NCI-H510A (cell line): ENCODE data around the gene PIAS1.
"Not testable (repeated sequence)": the region's sequence is repeated elsewhere in the genome, so short reads cannot be mapped to it uniquely, and the experiment has no call there.

Source experiments
- DNase-seq: peaks from one replicate; lab custom pipeline; 2025; lab: John Stamatoyannopoulos, UW

PIAS1 gene

GRCh38 chr15:68114840-68115239, 60.7 kb downstream of the PIAS1 start:
- DNase-seq: no peak

GRCh38 chr15:68124700-68125099, 70.6 kb downstream of the PIAS1 start:
- no peak for DNase-seq

GRCh38 chr15:68126396-68126795, 72.3 kb downstream of the PIAS1 start:
- DNase-seq: no peak

- no peak for DNase-seq
Observed at GRCh38 chr15:68129072-68129471, 75.0 kb downstream of the PIAS1 start.

- DNase-seq: no peak
Observed at GRCh38 chr15:68130851-68131250, 76.7 kb downstream of the PIAS1 start.

GRCh38 chr15:68137096-68137495, 83.0 kb downstream of the PIAS1 start:
- DNase-seq: no peak

GRCh38 chr15:68143129-68143528, 89.0 kb downstream of the PIAS1 start:
- no peak for DNase-seq

GRCh38 chr15:68143785-68144184, 89.7 kb downstream of the PIAS1 start:
- no peak for DNase-seq

- DNase-seq: no peak
Observed at GRCh38 chr15:68145706-68146105, 91.6 kb downstream of the PIAS1 start.

GRCh38 chr15:68148039-68148438, 93.9 kb downstream of the PIAS1 start:
- no peak for DNase-seq

GRCh38 chr15:68149059-68149458, 94.9 kb downstream of the PIAS1 start:
- DNase-seq: no peak

- DNase-seq: no peak
Observed at GRCh38 chr15:68150187-68150586, 96.1 kb downstream of the PIAS1 start.

GRCh38 chr15:68151277-68151676, 97.2 kb downstream of the PIAS1 start:
- DNase-seq: no peak

GRCh38 chr15:68152342-68152741, 98.2 kb downstream of the PIAS1 start:
- DNase-seq: no peak

GRCh38 chr15:68154923-68155559, 100.9 kb downstream of the PIAS1 start:
- no peak for DNase-seq

- no peak for DNase-seq
Observed at GRCh38 chr15:68157074-68157473, 103.0 kb downstream of the PIAS1 start.

- DNase-seq: no peak
Observed at GRCh38 chr15:68158046-68158628, 104.0 kb downstream of the PIAS1 start.

GRCh38 chr15:68163191-68163590, 109.1 kb downstream of the PIAS1 start:
- DNase-seq: no peak

- no peak for DNase-seq
Observed at GRCh38 chr15:68166847-68167246, 112.7 kb downstream of the PIAS1 start.

- not testable (repeated sequence) for DNase-seq
Observed at GRCh38 chr15:68172037-68172436, 117.9 kb downstream of the PIAS1 start.

GRCh38 chr15:68173119-68173518, 119.0 kb downstream of the PIAS1 start:
- no peak for DNase-seq

- DNase-seq: no peak
Observed at GRCh38 chr15:68175526-68175925, 121.4 kb downstream of the PIAS1 start.

GRCh38 chr15:68176601-68177000, 122.5 kb downstream of the PIAS1 start:
- no peak for DNase-seq

GRCh38 chr15:68177742-68178141, 123.6 kb downstream of the PIAS1 start:
- no peak for DNase-seq
